Ascending aorta (tissue), 2 donors: ENCODE results near the gene THSD7B. TPM values are rescaled to one million over a fixed set of nuclear protein-coding genes. Genes with fewer than 3 reads are reported as not detected.

Experiments used
- DNase-seq, 2 donors: peaks; one replicate each; pipeline ENCODE4 v3.0.0-alpha.2; 2019; ENCODE audit warnings: low spot score in 2 of 2
- H3K27ac ChIP-seq, 2 donors: fragments of 200-600 bp; sonication (generic); one replicate each; pipeline ENCODE4 v1.5.1; 2016 to 2017; ENCODE audit warnings: mild to moderate bottlenecking in 1 of 2
- H3K27me3 ChIP-seq: fragments of 200-600 bp; sonication (generic); one replicate; pipeline ENCODE4 v1.5.1; 2017
- H3K36me3 ChIP-seq, 2 donors: fragments of 200-600 bp; sonication (generic); one replicate each; pipeline ENCODE4 v1.5.1; 2016
- H3K4me1 ChIP-seq, 2 donors: fragments of 200-600 bp; sonication (generic); one replicate each; pipeline ENCODE4 v1.5.1; 2016 to 2017; ENCODE audit warnings: mild to moderate bottlenecking in 1 of 2
- H3K4me3 ChIP-seq, 2 donors: fragments of 200-600 bp; sonication (generic); one replicate each; pipeline ENCODE4 v1.5.1; 2016 to 2017; ENCODE audit warnings: mild to moderate bottlenecking in 1 of 2
- H3K9me3 ChIP-seq, 2 donors: fragments of 200-600 bp; sonication (generic); one replicate each; pipeline ENCODE4 v1.5.1; 2016
- CTCF ChIP-seq, 3 experiments: fragments of 200-600 bp in 2 of 3; fragments of 450-650 bp in 1 of 3; sonication (generic) in 2 of 3; IDR thresholded peaks; one replicate each; pipeline ENCODE4 v1.5.1; 2016 to 2019; ENCODE audit warnings: antibody characterized with exemption in 3 of 3, mild to moderate bottlenecking in 1 of 3, moderate library complexity in 1 of 3
- intact Hi-C: fragments of 100-400 bp; cut with DNase I; formaldehyde crosslinking; loops from one replicate; pipeline ENCODE4 v1.15.1; 2023
- total RNA-seq: library from RNA; depleted of rRNA; stranded (reverse); fragments of >200 nt; gene quantifications from one replicate; pipeline ENCODE4 v1.1.0, GENCODE V29; 2016

THSD7B gene
- total RNA-seq, 1 donor from 2014 or later: not detected

GRCh38 chr2:137250401-137250800 is 485.1 kb downstream of the THSD7B start:
- H3K27ac ChIP-seq: no peak overlapping the region
- no peak for DNase-seq
- intact Hi-C loops: no loop called here
- H3K9me3 ChIP-seq: no peaks in the 10 kb centered on the region
- H3K36me3 ChIP-seq: no peaks in the 10 kb centered on the region
- H3K27me3 ChIP-seq: no peaks in the 10 kb centered on the region
- TF ChIP-seq CTCF (IDR thresholded peaks at IDR 0.05): no peak
- no peak overlapping the region for H3K4me3 ChIP-seq
- H3K4me1 ChIP-seq: peaks cover 0 to 5% of the 10 kb centered on the region in 2 donors

GRCh38 chr2:137251045-137251444 is 485.7 kb downstream of the THSD7B start:
- no peak for TF ChIP-seq CTCF (IDR thresholded peaks at IDR 0.05)

GRCh38 chr2:137252934-137253333 is 487.6 kb downstream of the THSD7B start:
- no peak for DNase-seq
- H3K27ac ChIP-seq: peak overlapping the region; percentile 8 to 48
- H3K27me3 ChIP-seq: no peaks in the 10 kb centered on the region
- no peak for TF ChIP-seq CTCF (IDR thresholded peaks at IDR 0.05)
- H3K4me1 ChIP-seq: peaks cover 0 to 5% of the 10 kb centered on the region in 2 donors
- H3K4me3 ChIP-seq: no peak overlapping the region
- no peaks in the 10 kb centered on the region for H3K9me3 ChIP-seq
- intact Hi-C loops: no loop called here
- H3K36me3 ChIP-seq: no peaks in the 10 kb centered on the region

More at GRCh38 chr2:137251045-137251444, 485.7 kb downstream of the THSD7B start:
- Histone ChIP-seq H3K27ac (no peak overlapping the region), H3K27me3 (no peaks in the 10 kb centered on the region), H3K9me3 (no peaks in the 10 kb centered on the region), H3K4me1 (peaks cover 0 to 5% of the 10 kb centered on the region in 2 donors), H3K36me3 (no peaks in the 10 kb centered on the region), H3K4me3 (no peak overlapping the region)
- intact Hi-C loops: no loop called here
- no peak for DNase-seq

GRCh38 chr2:137254052-137254451 is 488.7 kb downstream of the THSD7B start:
- Histone ChIP-seq H3K27me3 (no peaks in the 10 kb centered on the region), H3K4me3 (no peak overlapping the region), H3K4me1 (peaks cover 0 to 5% of the 10 kb centered on the region in 2 donors), H3K9me3 (no peaks in the 10 kb centered on the region), H3K27ac (no peak overlapping the region), H3K36me3 (no peaks in the 10 kb centered on the region)
- intact Hi-C loops: no loop called here
- DNase-seq: no peak
- no peak for TF ChIP-seq CTCF (IDR thresholded peaks at IDR 0.05)

GRCh38 chr2:137255345-137255744 is 490.0 kb downstream of the THSD7B start:
- no peak for TF ChIP-seq CTCF (IDR thresholded peaks at IDR 0.05)
- Histone ChIP-seq H3K9me3 (no peaks in the 10 kb centered on the region), H3K27ac (no peak overlapping the region), H3K4me3 (no peak overlapping the region), H3K27me3 (no peaks in the 10 kb centered on the region), H3K36me3 (no peaks in the 10 kb centered on the region), H3K4me1 (peaks cover 0 to 5% of the 10 kb centered on the region in 2 donors)
- DNase-seq: no peak
- intact Hi-C loops: no loop called here

- no peaks in the 10 kb centered on the region for H3K36me3 ChIP-seq
- H3K4me3 ChIP-seq: no peak overlapping the region
- no peak for DNase-seq
- peaks cover 0 to 5% of the 10 kb centered on the region in 2 donors for H3K4me1 ChIP-seq
- no peak overlapping the region for H3K27ac ChIP-seq
- no peak for TF ChIP-seq CTCF (IDR thresholded peaks at IDR 0.05)
- H3K9me3 ChIP-seq: no peaks in the 10 kb centered on the region
- no peaks in the 10 kb centered on the region for H3K27me3 ChIP-seq
- intact Hi-C loops: no loop called here
Observed at GRCh38 chr2:137255990-137256389, 490.6 kb downstream of the THSD7B start.
